OCI-LY7 (cell line): ENCODE results near the gene ULK4. TPM values are rescaled to one million over a fixed set of nuclear protein-coding genes. Genes with fewer than 3 reads are reported as not detected.

ENCODE experiments used
- BruUV-seq: library from RNA; stranded (reverse); fragments of 400-500 nt; replicated peaks from 2 replicates; lab custom pipeline; 2021; lab: Mats Ljungman, UMichigan
- CTCF ChIA-PET: fragments of 300-600 bp; sonication (Branson Sonifier 250); formaldehyde crosslinking; loops from one replicate; lab custom pipeline; 2022; ENCODE audit warnings: antibody characterized with exemption; ENCODE audit not compliant: unreplicated experiment; lab: Charles Lee
- POLR2A ChIA-PET: fragments of 300-600 bp; sonication (Branson Sonifier 250); formaldehyde crosslinking; loops from one replicate; lab custom pipeline; 2022; ENCODE audit warnings: antibody characterized with exemption; lab: Charles Lee
- DNase-seq: peaks from one replicate; pipeline ENCODE4 v3.0.0-alpha.2; 2015; ENCODE audit warnings: low spot score
- H2AFZ ChIP-seq: fragments of 200-600 bp; sonication (generic), shearing (Covaris generic); 2 replicates; pipeline ENCODE4 v1.6.1; 2014; ENCODE audit warnings: mild to moderate bottlenecking, antibody characterized with exemption, low read length, moderate library complexity
- H3K27ac ChIP-seq: fragments of 200-600 bp; sonication (generic); 2 replicates; pipeline ENCODE4 v1.5.1; 2014; ENCODE audit warnings: mixed run types, low read depth, mild to moderate bottlenecking, moderate library complexity, low read length, inconsistent platforms; ENCODE audit not compliant: poor library complexity, severe bottlenecking
- H3K36me3 ChIP-seq: fragments of 200-600 bp; sonication (generic); 2 replicates; pipeline ENCODE4 v1.6.1; 2014; ENCODE audit warnings: mild to moderate bottlenecking, antibody characterized with exemption, low read length, moderate library complexity, mixed read lengths; ENCODE audit not compliant: insufficient read depth
- H3K4me1 ChIP-seq: fragments of 200-600 bp; sonication (generic); 2 replicates; pipeline ENCODE4 v1.5.1; 2014; ENCODE audit warnings: mild to moderate bottlenecking, low read length; ENCODE audit not compliant: insufficient read depth, poor library complexity, severe bottlenecking
- H3K4me2 ChIP-seq: fragments of 200-600 bp; sonication (generic); 2 replicates; pipeline ENCODE4 v1.6.1; 2014; ENCODE audit warnings: mild to moderate bottlenecking, low read length
- H3K4me3 ChIP-seq: fragments of 200-600 bp; sonication (generic); 2 replicates; pipeline ENCODE4 v1.5.1; 2014; ENCODE audit warnings: mild to moderate bottlenecking, low read depth, low read length; ENCODE audit not compliant: poor library complexity, severe bottlenecking
- H3K79me2 ChIP-seq: fragments of 200-600 bp; sonication (generic); 2 replicates; pipeline ENCODE4 v1.6.1; 2016; ENCODE audit warnings: low read depth, mild to moderate bottlenecking, low read length, moderate library complexity, mixed read lengths; ENCODE audit not compliant: insufficient read depth
- H3K9me2 ChIP-seq: fragments of 200-600 bp; sonication (generic); 2 replicates; pipeline ENCODE4 v1.6.1; 2016; ENCODE audit warnings: mild to moderate bottlenecking, low read length, mixed read lengths; ENCODE audit not compliant: insufficient read depth
- H3K9me3 ChIP-seq: fragments of 200-600 bp; sonication (generic); 2 replicates; pipeline ENCODE4 v1.6.1; 2014; ENCODE audit warnings: mild to moderate bottlenecking, mixed run types, low read length, mixed read lengths
- H4K20me1 ChIP-seq: fragments of 200-600 bp; sonication (generic); 2 replicates; pipeline ENCODE4 v1.6.1; 2014; ENCODE audit warnings: mild to moderate bottlenecking, antibody characterized with exemption, low read length, moderate library complexity, mixed read lengths; ENCODE audit not compliant: insufficient read depth
- EZH2phosphoT487 ChIP-seq: fragments of 200-600 bp; sonication (generic); IDR thresholded peaks from 2 replicates; pipeline ENCODE4 v1.6.1; 2018; ENCODE audit warnings: low read depth, borderline replicate concordance, mild to moderate bottlenecking, mixed run types, antibody characterized with exemption, low read length, moderate library complexity, mixed read lengths
- intact Hi-C: fragments of 100-400 bp; cut with micrococcal nuclease; formaldehyde crosslinking; loops from one replicate; pipeline ENCODE4 v1.10.0; 2022; ENCODE audit not compliant: unreplicated experiment
- total RNA-seq, 2 experiments: library from RNA; depleted of rRNA in 1 of 2; stranded (reverse); fragments of >200 nt in 1 of 2; shearing (Covaris generic) in 1 of 2; gene quantifications; 2 replicates each; pipeline ENCODE4 v1.2.3, GENCODE V29; 2014 to 2022
- TF ChIP-seq, protein P1 (sequence below): fragments of 200-600 bp; sonication (generic); conservative IDR thresholded peaks from 2 replicates; pipeline ENCODE4 v1.5.1; 2014; ENCODE audit warnings: mild to moderate bottlenecking, antibody characterized with exemption, low read length, moderate library complexity, mixed read lengths

The ULK4 gene
- total RNA-seq, 2 experiments from 2014 or later: 18.9 to 21.0 TPM

DNA sequence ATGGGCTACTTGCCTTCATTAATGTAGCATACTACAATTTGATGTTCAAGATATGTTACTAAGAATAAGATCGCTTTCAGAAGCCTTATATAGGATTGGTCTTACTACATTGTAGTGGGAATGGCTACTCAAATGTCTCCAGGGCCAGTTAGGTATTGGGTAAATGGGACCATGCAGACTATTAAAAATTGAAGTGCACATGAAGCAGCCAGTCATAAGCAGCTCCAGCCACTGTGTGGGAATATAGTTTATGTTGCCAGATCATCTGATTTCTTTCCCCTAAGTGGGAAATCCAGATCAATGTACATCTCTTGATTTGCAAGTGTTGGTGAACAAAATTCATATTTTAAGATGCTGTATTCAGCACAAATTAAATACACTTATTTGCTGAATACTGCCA is 757.5 kb downstream of the ULK4 start:
- Histone ChIP-seq H2AFZ (no peak overlapping the region), H4K20me1 (peaks cover 90% of the 10 kb centered on the region), H3K27ac (no peak overlapping the region), H3K79me2 (peaks cover 97% of the 10 kb centered on the region), H3K4me3 (no peak overlapping the region), H3K9me3 (no peaks in the 10 kb centered on the region), H3K36me3 (peaks cover 56% of the 10 kb centered on the region), H3K4me2 (peak overlapping the region; percentile 99; the same call in 1 of the 2 replicates), H3K9me2 (no peaks in the 10 kb centered on the region), H3K4me1 (peaks cover 27% of the 10 kb centered on the region)
- TF ChIP-seq, protein P1, sequence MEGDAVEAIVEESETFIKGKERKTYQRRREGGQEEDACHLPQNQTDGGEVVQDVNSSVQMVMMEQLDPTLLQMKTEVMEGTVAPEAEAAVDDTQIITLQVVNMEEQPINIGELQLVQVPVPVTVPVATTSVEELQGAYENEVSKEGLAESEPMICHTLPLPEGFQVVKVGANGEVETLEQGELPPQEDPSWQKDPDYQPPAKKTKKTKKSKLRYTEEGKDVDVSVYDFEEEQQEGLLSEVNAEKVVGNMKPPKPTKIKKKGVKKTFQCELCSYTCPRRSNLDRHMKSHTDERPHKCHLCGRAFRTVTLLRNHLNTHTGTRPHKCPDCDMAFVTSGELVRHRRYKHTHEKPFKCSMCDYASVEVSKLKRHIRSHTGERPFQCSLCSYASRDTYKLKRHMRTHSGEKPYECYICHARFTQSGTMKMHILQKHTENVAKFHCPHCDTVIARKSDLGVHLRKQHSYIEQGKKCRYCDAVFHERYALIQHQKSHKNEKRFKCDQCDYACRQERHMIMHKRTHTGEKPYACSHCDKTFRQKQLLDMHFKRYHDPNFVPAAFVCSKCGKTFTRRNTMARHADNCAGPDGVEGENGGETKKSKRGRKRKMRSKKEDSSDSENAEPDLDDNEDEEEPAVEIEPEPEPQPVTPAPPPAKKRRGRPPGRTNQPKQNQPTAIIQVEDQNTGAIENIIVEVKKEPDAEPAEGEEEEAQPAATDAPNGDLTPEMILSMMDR: no peak
- TF ChIP-seq EZH2phosphoT487: no peak
- ChIA-PET POLR2A (interaction anchor here (0.6 kb wide), 1 partner anchor 39 kb away, joined by 5 read pairs; no protein-coding TSS in a partner anchor), CTCF (no interaction called here)
- intact Hi-C loops: loop anchor here (5.0 kb wide), 2 partner anchors 622 to 887 kb away; no protein-coding TSS in a partner anchor
- BruUV-seq: no TSS peak
- no peak for DNase-seq

DNA sequence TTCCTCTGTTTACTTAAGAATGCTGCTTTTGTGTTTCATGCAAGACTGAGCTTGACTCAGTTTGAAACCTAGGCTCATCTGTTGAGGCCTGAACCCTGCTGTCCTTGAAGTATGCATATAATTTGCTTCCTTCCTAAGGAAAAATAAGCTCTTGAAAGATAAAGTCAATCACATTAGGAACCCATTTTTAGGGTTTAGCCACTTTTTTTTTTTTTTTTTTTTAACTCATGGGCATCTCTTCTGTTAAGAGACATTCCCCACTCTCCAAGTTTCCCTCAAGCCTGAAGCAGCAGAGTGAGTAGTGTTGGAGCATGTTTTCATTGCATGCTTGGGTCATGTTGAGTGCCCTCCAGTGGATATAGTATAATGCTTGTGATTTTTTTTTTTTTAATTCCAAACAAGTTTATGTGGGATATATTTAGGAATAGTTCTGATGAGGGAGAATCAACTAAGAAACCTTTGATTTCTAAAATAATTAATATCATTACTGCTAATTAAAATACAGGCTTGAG is 759.0 kb downstream of the ULK4 start:
- Histone ChIP-seq H2AFZ (no peak overlapping the region), H3K27ac (peak overlapping the region; percentile 71), H3K4me2 (peak overlapping the region; percentile 99), H3K9me2 (no peaks in the 10 kb centered on the region), H3K4me1 (peaks cover 32% of the 10 kb centered on the region), H3K4me3 (peak overlapping the region; percentile 99), H3K36me3 (peaks cover 42% of the 10 kb centered on the region), H3K9me3 (no peaks in the 10 kb centered on the region), H4K20me1 (peaks cover 76% of the 10 kb centered on the region), H3K79me2 (peaks cover 83% of the 10 kb centered on the region)
- TF ChIP-seq, protein P1: peak; percentile 76
- TF ChIP-seq EZH2phosphoT487: no peak
- peak; percentile 17 for DNase-seq
- ChIA-PET CTCF (no interaction called here), POLR2A (interaction anchor here (0.6 to 1.0 kb wide), 6 partner anchors 11 to 1172 kb away, joined by 3 to 4 read pairs (median 3); no protein-coding TSS in a partner anchor)
- no TSS peak for BruUV-seq
- intact Hi-C loops: loop anchor here (5.0 kb wide), 2 partner anchors 621 to 886 kb away; no protein-coding TSS in a partner anchor
